ENCODE results near the gene MPV17L.
"Not testable (repeated sequence)": the region's sequence is repeated elsewhere in the genome, so short reads cannot be mapped to it uniquely, and the experiment has no call there.

DNA sequence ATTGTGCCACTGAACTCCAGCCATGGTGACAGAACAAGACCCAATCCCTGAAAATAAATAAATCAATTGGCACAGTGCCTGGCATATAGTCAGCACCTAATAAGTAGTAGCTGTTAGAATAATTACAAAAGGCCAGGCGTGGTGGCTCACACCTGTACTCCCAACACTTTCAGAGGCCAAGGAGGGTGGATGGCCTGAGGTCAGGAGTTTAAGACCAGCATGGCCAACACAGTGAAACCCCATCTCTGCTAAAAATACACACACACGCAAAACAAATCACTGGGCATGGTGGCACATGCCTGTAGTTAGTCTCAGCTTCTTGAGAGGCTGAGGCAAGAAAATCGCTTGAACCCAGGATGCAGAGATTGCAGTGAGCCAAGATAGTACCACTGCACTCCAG, 42.7 kb upstream of the MPV17L start:
- TF ChIP-seq, protein P1, sequence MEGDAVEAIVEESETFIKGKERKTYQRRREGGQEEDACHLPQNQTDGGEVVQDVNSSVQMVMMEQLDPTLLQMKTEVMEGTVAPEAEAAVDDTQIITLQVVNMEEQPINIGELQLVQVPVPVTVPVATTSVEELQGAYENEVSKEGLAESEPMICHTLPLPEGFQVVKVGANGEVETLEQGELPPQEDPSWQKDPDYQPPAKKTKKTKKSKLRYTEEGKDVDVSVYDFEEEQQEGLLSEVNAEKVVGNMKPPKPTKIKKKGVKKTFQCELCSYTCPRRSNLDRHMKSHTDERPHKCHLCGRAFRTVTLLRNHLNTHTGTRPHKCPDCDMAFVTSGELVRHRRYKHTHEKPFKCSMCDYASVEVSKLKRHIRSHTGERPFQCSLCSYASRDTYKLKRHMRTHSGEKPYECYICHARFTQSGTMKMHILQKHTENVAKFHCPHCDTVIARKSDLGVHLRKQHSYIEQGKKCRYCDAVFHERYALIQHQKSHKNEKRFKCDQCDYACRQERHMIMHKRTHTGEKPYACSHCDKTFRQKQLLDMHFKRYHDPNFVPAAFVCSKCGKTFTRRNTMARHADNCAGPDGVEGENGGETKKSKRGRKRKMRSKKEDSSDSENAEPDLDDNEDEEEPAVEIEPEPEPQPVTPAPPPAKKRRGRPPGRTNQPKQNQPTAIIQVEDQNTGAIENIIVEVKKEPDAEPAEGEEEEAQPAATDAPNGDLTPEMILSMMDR (IDR thresholded peaks at IDR 0.05), result not testable (repeated sequence)
- TF ChIP-seq POLR2A (IDR thresholded peaks at IDR 0.05), result not testable (repeated sequence)
